ENCODE results near the gene KCNIP4. TPM values are rescaled to one million over a fixed set of nuclear protein-coding genes. Genes with fewer than 3 reads are reported as not detected.

The KCNIP4 gene
- total and polyA plus RNA-seq, 3 donors from 2014 or later, result 0.68 TPM; not detected in 2

GRCh38 chr4:21592970-21593670, 355.5 kb downstream of the KCNIP4 start:
- intact Hi-C loops (cut with DNase I; ENCODE audit: low total_unique reads), result no loop called here
- Histone ChIP-seq H3K36me3 (ENCODE audit: low read depth, missing control alignments) (no peaks in the 10 kb centered on the region), H3K4me3 (no peak overlapping the region), H3K9me3 (no peaks in the 10 kb centered on the region), H3K4me1 (no peaks in the 10 kb centered on the region), H3K27ac (no peak overlapping the region), H3K27me3 (no peaks in the 10 kb centered on the region)
- WGBS, 2 donors, result 55 to 65% methylated on average over 8 of the region's 8 CpGs
- no peak for TF ChIP-seq CTCF (IDR thresholded peaks at IDR 0.05)
- DNase-seq, result no peak

- Histone ChIP-seq H3K9me3 (no peaks in the 10 kb centered on the region), H3K36me3 (ENCODE audit: low read depth, missing control alignments) (no peaks in the 10 kb centered on the region), H3K27me3 (no peaks in the 10 kb centered on the region), H3K4me3 (no peak overlapping the region), H3K4me1 (no peaks in the 10 kb centered on the region), H3K27ac (no peak overlapping the region)
- 80 to 86% methylated on average over 2 of the region's 2 CpGs for WGBS, 2 donors
- no peak for DNase-seq
- intact Hi-C loops (cut with DNase I; ENCODE audit: low total_unique reads), result no loop called here
- no peak for TF ChIP-seq POLR2A (IDR thresholded peaks at IDR 0.05)
- TF ChIP-seq CTCF (IDR thresholded peaks at IDR 0.05), result no peak
These were observed 371.5 kb downstream of the KCNIP4 start for GRCh38 chr4:21577056-21577455.

GRCh38 chr4:21571100-21571499, 377.5 kb downstream of the KCNIP4 start:
- Histone ChIP-seq H3K4me3 (no peak overlapping the region), H3K4me1 (no peaks in the 10 kb centered on the region), H3K9me3 (no peaks in the 10 kb centered on the region), H3K27me3 (no peaks in the 10 kb centered on the region), H3K27ac (no peak overlapping the region), H3K36me3 (ENCODE audit: low read depth, missing control alignments) (no peaks in the 10 kb centered on the region)
- 81 to 91% methylated on average over 3 of the region's 3 CpGs for WGBS, 2 donors
- no peak for DNase-seq
- intact Hi-C loops (cut with DNase I; ENCODE audit: low total_unique reads), result no loop called here
- TF ChIP-seq POLR2A (IDR thresholded peaks at IDR 0.05) (no peak), CTCF (IDR thresholded peaks at IDR 0.05) (no peak)

- WGBS, 2 donors, result 76 to 80% methylated on average over 2 of the region's 2 CpGs
- intact Hi-C loops (cut with DNase I; ENCODE audit: low total_unique reads), result no loop called here
- Histone ChIP-seq H3K4me3 (no peak overlapping the region), H3K36me3 (ENCODE audit: low read depth, missing control alignments) (no peaks in the 10 kb centered on the region), H3K27me3 (no peaks in the 10 kb centered on the region), H3K4me1 (no peaks in the 10 kb centered on the region), H3K9me3 (no peaks in the 10 kb centered on the region), H3K27ac (no peak overlapping the region)
- DNase-seq, result no peak
- TF ChIP-seq POLR2A (IDR thresholded peaks at IDR 0.05) (no peak), CTCF (IDR thresholded peaks at IDR 0.05) (no peak)
These were observed 378.9 kb downstream of the KCNIP4 start for GRCh38 chr4:21569638-21570037.

- WGBS, 2 donors, result 85 to 91% methylated on average over 3 of the region's 3 CpGs
- Histone ChIP-seq H3K27ac (no peak overlapping the region), H3K4me1 (no peaks in the 10 kb centered on the region), H3K27me3 (no peaks in the 10 kb centered on the region), H3K4me3 (no peak overlapping the region), H3K36me3 (ENCODE audit: low read depth, missing control alignments) (no peaks in the 10 kb centered on the region), H3K9me3 (no peaks in the 10 kb centered on the region)
- TF ChIP-seq CTCF (IDR thresholded peaks at IDR 0.05) (no peak), POLR2A (IDR thresholded peaks at IDR 0.05) (no peak)
- intact Hi-C loops (cut with DNase I; ENCODE audit: low total_unique reads), result no loop called here
- no peak for DNase-seq
These were observed 393.5 kb downstream of the KCNIP4 start for GRCh38 chr4:21555083-21555482.
